Germinal center (tissue), 1 donor: ENCODE measurements around the gene ADARB2.

ENCODE experiments used
- DNase-seq: peaks from one replicate; pipeline ENCODE4 v3.0.0; 2012; ENCODE audit warnings: mixed read lengths, low spot score

Gene ADARB2

GRCh38 chr10:1394155-1394912 lies 343.0 kb downstream of the ADARB2 start:
- no peak for DNase-seq

DNA sequence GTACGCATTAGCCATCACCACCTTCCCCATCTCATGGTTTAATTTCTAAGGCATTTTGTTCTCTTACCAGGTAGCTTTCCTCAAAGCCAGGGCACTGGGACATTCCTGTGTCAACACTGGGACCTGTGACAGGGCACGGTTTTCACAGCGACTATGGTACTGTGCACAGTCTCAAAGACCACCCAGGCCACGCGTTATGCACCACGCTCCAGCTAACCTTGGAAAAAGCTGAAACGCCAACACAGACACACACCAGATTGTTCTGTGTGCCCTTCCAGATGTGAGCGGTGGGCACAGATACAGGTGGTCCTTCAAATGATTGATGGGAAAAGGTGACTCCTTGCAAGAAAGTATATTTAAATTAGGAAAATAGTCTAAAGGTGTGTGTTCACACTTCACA lies 343.8 kb downstream of the ADARB2 start:
- DNase-seq, result no peak

GRCh38 chr10:1392127-1392526 lies 345.2 kb downstream of the ADARB2 start:
- no peak for DNase-seq

GRCh38 chr10:1390200-1390599 lies 347.1 kb downstream of the ADARB2 start:
- no peak for DNase-seq

GRCh38 chr10:1384026-1384425 lies 353.3 kb downstream of the ADARB2 start:
- DNase-seq, result no peak

- no peak for DNase-seq
Measured at GRCh38 chr10:1382711-1383110, 354.6 kb downstream of the ADARB2 start.

- DNase-seq, result no peak
Measured at GRCh38 chr10:1381339-1381738, 356.0 kb downstream of the ADARB2 start.

DNA sequence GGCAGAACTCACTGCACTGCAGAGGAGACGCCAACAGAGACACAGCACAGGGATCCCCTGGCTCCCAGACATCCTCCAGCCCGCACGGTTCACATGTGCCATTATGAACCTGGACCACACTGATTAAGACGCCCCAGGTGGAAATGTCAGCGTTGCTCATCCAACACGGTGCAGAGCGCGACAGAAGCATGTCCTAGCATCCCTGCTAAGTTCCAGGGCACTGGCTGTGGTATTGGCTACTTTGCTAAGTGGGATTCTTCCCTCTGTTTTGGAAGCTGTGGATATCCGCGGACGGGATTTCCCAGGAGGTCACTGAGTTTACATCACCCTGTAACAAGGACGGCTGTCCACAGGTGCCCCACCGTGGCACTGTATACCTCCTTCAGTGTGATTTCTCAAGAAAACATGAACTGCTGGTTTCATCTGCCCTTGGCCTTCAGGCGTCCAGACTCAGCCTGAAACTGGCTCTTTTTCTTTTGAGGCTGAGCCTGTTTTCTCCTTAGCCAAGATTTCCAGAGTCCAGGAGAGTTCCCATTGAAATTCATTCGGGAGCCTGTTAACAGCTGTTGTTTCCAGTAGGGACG lies 357.1 kb downstream of the ADARB2 start:
- DNase-seq, result no peak

DNA sequence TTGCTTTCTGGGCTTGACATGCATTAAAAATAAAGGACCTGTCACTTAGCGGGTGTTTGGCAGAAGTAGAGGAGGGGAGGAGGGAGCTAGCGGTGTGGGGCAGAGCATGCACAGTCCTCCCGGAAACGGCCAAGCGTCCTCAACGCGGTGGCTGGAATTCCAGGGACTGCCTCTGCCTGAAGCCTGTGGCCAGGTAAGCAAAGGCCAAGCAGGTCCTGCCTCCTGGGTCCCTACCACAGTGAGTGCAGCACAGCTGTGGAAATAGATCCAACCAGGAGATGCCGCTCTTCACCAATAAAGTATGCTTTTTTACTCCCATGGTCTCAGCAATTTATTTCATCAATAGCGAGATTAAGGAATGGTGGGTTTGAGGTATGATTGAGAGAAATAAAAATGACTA lies 357.7 kb downstream of the ADARB2 start:
- no peak for DNase-seq

GRCh38 chr10:1378473-1378872 lies 358.9 kb downstream of the ADARB2 start:
- no peak for DNase-seq

GRCh38 chr10:1377740-1378397 lies 359.5 kb downstream of the ADARB2 start:
- DNase-seq, result no peak

DNA sequence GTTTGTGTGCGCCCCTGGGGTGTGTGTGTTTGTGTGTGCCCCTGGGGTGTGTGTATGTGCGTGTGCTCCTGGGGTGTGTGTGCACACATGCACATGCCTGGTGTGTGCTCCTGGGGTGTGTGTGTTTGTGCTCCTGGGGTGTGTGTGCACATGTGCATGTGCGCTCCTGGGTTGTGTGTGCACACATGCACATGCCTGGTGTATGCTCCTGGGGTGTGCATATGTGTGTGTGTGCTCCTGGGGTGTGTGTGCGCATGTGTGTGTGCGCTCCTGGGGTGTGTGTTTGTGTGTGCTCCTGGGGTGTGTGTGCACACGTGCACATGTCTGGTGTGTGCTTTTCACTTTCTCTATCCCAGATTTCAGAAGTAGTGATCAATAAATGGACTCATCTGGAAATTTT lies 360.1 kb downstream of the ADARB2 start:
- no peak for DNase-seq

DNA sequence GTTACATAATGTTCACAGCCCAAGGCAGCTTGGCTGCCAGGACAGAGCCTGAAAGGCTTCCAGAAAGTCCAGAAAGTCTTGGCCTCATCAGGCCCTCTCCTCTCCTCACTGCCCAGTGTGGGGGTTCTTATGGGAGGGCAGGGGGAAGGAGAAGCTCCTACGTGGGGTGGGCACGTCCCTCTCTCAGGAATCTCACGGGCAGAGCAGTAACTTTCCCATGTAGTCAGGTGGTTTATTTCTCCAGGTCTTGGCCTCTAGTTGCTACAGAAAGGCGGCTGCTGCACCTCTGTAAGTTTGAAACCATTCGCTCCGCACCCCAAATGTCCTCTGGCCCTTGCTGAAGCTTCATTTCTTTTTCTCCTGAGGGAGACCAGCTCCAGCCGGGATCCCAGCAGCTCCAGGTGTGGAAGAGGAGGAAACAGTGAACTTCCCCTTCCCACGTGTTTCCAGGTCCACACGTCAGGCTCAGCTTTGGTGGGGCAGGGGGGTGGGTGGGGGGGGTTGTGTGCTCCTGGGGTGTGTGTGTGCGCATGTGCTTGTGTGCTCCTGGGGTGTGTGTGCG lies 360.9 kb downstream of the ADARB2 start:
- no peak for DNase-seq

DNA sequence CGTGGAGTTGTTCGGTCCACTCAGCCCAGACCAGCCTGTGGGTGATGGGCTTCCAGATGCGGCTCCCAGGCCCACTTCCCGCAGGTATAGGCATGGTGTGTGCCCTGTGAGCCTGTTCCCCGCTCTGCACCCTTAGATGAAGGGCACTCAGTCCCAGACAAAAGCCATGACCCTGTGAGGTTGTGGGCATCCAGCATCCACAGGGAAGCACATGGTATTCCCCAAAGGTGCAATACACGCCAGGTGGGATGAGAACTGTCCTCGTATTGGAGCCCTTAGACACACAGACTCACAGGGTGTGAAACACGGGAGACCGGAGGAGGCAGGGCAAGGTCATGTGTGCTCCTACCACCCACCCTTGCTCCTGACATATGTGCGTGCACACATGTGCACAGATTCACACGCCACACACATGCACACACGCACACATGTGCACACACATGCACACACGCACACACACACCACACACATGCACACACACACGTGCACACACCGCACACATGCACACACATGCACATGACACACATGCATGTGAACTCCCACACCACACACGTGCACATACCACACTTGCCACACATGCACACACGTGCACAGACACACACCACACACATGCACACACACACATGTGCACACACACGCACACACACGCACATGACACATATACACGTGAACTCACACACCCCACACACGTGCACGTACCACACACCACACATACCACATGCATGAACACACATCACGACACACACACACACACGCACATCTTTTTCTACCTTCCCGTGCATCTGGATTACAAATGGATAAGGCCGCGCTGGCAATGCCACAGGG lies 361.8 kb downstream of the ADARB2 start:
- DNase-seq, result no peak

DNA sequence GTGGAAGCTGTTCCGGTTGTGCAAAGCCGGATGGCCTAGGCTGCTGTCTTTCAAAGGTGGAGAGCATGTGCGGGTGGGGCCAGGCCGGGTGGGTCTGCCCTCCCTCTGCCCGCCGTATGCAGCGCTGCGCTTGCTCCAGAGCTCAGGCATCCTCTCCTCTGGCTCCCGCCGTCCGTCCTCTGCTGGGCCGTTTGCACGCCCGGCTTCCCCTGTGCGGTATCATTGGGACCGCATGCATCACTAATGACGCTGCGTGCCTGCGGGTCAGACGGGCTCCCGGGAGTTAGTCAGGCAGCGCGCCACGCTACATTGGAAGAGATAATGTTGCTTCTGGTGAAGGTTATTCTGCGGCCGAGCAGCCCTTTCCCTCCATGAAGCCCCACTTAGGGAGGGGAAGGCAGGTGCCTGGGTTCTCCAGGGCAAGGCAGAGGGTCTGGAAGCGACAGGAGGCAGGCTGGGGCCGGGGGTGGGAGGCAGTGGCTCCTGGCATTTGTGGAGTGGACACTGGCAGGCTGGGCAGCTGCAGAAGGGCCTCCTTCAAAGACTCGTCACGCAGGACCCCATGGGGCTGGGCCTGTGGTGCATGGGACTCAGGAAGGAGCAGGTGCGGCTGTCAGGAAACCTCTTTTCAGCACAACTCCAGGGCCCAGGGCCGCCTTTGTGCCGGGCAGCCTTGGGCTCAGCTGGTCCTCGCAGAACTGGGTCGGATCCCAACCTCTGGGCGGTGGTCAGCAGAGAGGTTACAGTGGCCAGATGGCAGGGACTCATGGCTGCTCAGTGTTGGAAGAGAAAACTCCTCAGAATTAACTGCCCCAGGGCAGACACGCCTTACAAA lies 362.6 kb downstream of the ADARB2 start:
- DNase-seq, result no peak

DNA sequence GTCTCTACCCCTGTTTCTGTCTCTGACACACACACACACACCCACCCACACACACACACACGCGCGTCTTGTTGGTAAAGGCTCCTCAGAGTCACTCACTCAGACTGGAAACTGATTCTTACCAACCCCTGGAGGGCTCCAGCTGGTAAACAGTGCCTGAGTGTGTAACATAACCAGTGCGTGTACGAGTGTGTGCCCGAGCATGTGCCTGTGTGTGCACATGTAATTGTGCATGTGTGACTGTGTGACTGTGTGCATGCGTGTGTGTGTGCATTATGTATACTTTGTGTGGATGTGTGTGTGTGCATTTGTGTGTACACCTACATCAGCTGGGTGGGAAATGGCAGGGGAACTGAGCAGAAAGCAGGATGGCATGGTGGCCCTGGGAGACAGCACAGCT lies 364.0 kb downstream of the ADARB2 start:
- no peak for DNase-seq

GRCh38 chr10:1372212-1372611 lies 365.1 kb downstream of the ADARB2 start:
- no peak for DNase-seq

DNA sequence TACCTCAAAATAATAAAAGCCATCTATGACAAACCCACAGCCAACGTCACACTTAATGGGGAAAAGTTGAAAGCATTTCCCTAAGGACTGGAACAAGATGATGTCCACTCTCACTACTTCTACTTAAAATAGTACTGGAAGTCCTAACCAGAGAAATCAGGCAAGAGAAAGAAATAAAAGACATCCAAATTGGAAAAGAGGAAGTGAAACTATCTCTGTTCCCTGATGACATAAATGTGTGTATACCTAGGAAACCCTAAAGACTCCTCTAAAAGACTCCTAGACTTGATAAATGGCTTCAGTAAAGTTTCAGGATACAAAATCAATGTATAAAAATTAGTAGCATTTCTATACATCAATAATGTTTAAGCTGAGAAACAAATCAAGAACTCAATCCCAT lies 367.0 kb downstream of the ADARB2 start:
- no peak for DNase-seq

GRCh38 chr10:1369665-1370064 lies 367.7 kb downstream of the ADARB2 start:
- no peak for DNase-seq

DNA sequence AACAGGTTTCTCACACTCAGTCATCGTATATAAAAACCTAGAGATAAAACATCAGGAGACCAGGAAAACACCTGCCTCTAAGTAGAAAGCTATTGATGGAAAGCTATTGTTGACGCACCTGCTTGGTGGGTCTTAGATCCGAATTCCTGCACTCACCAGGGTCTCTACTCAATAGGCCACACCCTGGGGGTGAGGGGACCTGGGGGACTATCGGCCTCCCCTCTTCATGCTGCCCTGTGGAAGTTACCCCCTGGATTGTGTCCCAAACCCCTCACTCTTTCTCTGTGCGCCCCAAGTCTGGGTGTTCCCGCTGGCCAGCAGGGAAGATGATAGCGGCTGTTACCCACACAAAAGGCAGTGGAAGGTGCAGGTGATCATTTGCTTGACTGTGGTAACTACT lies 368.1 kb downstream of the ADARB2 start:
- DNase-seq, result no peak

- peak; percentile 43 for DNase-seq
Measured at GRCh38 chr10:1368842-1369171, 368.5 kb downstream of the ADARB2 start.
